ENCODE data around the gene MCU. TPM values are rescaled to one million over a fixed set of nuclear protein-coding genes. Genes with fewer than 3 reads are reported as not detected.
"Not testable (repeated sequence)": the region's sequence is repeated elsewhere in the genome, so short reads cannot be mapped to it uniquely, and the experiment has no call there.

The MCU gene
- total and polyA plus RNA-seq, 12 donors, result 9.0 to 19.0 (median 14.7) TPM

- intact Hi-C loops (cut with DNase I), result no loop called here
- no peaks in the 10 kb centered on the region for H3K9me3 ChIP-seq
- H3K27me3 ChIP-seq, result no peaks in the 10 kb centered on the region
- 92 to 98% methylated on average over 4 of the region's 4 CpGs for WGBS, 2 donors
- no peak overlapping the region for H3K4me3 ChIP-seq
- H3K27ac ChIP-seq, result no peak overlapping the region
- TF ChIP-seq CTCF (IDR thresholded peaks at IDR 0.05), result no peak
- DNase-seq, result no peak
- ATAC-seq, result no peak
- H3K36me3 ChIP-seq, result no peaks in the 10 kb centered on the region
- peaks cover 0 to 11% (median 0%) of the 10 kb centered on the region in 9 donors for H3K4me1 ChIP-seq
Observed at GRCh38 chr10:72679838-72680241, 12.1 kb upstream of the MCU start.

- Histone ChIP-seq H3K27ac (no peak overlapping the region), H3K4me3 (no peak overlapping the region), H3K36me3 (no peaks in the 10 kb centered on the region), H3K27me3 (no peaks in the 10 kb centered on the region), H3K4me1 (no peaks in the 10 kb centered on the region), H3K9me3 (no peaks in the 10 kb centered on the region)
- WGBS, 2 donors, result 66 to 70% methylated on average over 6 of the region's 6 CpGs
- no peak for DNase-seq
- no peak for TF ChIP-seq CTCF (IDR thresholded peaks at IDR 0.05)
- no peak for ATAC-seq
- intact Hi-C loops (cut with DNase I), result no loop called here
Observed at GRCh38 chr10:72682638-72683037, 9.3 kb upstream of the MCU start.

DNA sequence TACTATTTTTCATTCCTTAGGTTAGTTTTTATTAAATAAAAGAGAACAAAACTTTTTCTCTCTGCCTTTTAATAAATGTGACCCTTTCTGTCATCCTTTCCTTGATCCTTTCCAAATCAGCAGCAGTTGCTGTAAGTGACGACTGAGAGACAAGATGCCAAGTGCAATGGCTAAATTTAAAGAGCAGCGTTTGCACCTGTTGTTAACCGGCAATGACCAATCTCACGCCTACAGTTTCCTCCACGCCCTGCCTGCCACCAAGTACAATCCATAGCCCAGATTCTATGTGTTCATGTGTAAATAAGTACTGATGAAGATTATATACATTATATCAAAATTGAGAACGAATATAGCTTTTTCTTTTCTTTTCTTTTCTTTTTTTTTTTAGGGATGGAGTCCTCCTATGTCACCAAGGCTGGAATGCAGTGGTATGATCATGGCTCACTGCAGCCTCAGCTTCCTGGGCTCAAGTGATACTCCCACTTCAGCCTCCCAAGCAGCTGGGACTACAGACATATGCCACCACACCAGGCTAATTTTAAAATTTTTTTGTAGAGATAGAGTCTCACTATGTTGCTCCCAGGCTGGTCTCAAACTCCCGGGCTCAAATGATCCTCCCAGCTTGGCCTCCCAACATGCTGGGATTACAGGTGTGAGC, 6.5 kb upstream of the MCU start:
- WGBS, 2 donors, result 66 to 68% methylated on average over 7 of the region's 7 CpGs
- no peak for DNase-seq
- no peaks in the 10 kb centered on the region for H3K36me3 ChIP-seq
- peak in 1 of 8 donors; percentile 80 for ATAC-seq
- H3K4me3 ChIP-seq, result no peak overlapping the region
- no peaks in the 10 kb centered on the region for H3K27me3 ChIP-seq
- H3K4me1 ChIP-seq, result no peaks in the 10 kb centered on the region
- no peak overlapping the region for H3K27ac ChIP-seq
- no peak for TF ChIP-seq CTCF (IDR thresholded peaks at IDR 0.05)
- intact Hi-C loops (cut with DNase I), result no loop called here
- H3K9me3 ChIP-seq, result no peaks in the 10 kb centered on the region

DNA sequence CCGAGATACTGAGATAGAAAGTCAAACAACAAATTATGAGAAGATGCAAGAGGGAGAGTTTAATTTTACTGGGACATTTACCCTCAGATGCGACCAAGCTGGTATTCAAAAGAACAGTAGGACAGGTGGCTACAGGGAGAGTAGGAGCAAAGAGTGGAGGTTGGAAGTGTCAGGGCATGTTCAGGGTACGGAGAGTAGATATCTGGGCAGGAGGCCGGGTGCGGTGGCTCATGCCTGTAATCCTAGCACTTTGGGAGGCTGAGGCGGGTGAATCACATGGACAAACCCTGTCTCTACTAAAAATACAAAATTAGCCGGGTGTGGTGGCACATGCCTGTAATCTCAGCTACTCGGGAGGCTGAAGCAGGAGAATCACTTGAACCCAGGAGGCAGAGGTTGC, 5.5 kb upstream of the MCU start:
- H3K4me1 ChIP-seq; H3K36me3 ChIP-seq; H3K27me3 ChIP-seq; H3K4me3 ChIP-seq; ATAC-seq; intact Hi-C loops (cut with DNase I); H3K9me3 ChIP-seq; DNase-seq; H3K27ac ChIP-seq: not testable (repeated sequence)
- 96% methylated on average over 8 of the region's 8 CpGs for WGBS, 2 donors

GRCh38 chr10:72687035-72687434, 4.9 kb upstream of the MCU start:
- Histone ChIP-seq H3K4me3 (no peak overlapping the region), H3K9me3 (no peaks in the 10 kb centered on the region), H3K36me3 (no peaks in the 10 kb centered on the region), H3K27ac (no peak overlapping the region), H3K27me3 (no peaks in the 10 kb centered on the region), H3K4me1 (peaks cover 0 to 5% (median 0%) of the 10 kb centered on the region in 9 donors)
- 71 to 74% methylated on average over 6 of the region's 6 CpGs for WGBS, 2 donors
- DNase-seq (no peak), ATAC-seq (no peak)
- intact Hi-C loops (cut with DNase I), result no loop called here
- no peak for TF ChIP-seq CTCF (IDR thresholded peaks at IDR 0.05)
